DMS79 treated with DMSO at 0.1 percent for 48 hours (cell line): Measurements from ENCODE around the gene GALNT17.

ENCODE experiments used
- DNase-seq: peaks from one replicate; lab custom pipeline; 2025; lab: John Stamatoyannopoulos, UW

Gene GALNT17

DNA sequence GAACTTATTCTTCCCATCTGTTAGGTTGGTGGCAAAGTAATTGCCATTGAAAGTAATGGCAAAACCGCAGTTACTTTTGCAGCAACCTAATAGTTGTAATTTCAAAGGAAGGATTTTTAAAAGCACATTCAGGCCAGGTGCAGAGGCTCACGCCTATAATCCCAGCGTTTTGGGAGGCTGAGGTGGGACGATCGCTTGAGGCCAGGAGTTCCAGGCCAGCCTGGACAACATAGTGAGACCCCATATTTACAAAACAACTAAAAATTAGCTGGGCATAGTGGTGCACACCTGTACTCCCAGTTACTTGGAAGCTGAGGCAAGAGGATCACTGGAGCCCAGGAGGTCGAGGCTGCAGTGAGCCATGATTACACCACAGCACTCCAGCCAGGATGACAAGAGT, 374.9 kb downstream of the GALNT17 start:
- no peak for DNase-seq

GRCh38 chr7:71507680-71508602, 376.0 kb downstream of the GALNT17 start:
- DNase-seq, result no peak

- no peak for DNase-seq
These were observed 377.4 kb downstream of the GALNT17 start for GRCh38 chr7:71509381-71509780.

DNA sequence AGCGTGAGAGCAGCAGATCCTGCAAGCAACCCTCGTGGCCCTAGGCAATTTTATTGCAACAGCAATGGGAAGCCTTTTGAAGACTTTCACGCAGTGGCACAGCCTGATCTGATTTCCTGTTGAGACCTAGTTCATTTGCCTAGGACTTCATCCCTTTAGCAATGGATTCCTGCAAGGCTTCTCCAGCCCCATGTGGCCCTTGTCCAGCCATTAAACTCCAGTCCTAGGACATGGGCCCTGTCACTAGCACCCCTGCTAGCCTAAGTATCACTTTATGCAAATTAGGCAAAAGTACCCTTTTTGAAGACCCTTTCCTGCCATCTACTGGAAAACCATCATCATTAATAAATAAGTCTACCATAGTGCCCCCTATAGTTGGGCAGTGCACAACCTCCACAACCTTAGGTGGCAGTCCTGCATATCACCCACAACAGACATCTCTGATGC, 379.4 kb downstream of the GALNT17 start:
- DNase-seq, result no peak

DNA sequence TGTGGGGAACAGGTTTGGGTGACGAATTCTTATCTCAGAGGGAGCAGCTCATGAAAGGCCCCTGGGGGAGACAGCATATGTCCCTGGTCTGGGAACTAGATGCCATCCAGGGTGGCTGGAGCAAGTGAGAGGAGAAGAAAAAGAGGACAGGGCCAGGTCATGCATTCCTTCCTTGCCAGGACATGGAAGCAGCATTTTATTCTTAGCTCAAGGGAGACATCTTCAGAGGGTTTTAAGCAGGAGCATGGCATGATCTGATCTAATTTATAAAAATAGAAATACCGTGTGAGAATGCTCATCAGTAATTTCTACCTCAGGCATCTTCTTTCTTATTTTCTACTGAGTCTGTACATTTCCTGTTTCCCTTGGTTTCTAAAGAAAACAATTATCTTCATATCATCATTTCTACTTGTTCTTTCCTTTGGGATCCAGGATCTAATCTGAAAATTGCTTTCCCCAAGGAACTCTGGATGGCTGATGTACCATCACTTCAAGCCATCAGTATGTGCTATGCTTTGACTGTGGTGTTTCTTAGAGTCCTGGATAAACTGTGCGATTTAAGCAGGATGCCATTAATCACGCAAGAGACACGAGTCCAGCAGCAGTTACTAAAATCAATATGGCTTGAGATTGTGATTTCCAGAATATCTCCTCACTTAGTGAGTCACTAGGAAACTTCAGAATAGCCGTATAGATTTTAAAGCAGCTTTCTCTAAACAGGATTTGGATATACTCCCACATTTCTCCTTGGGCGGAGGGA, 386.2 kb downstream of the GALNT17 start:
- DNase-seq, result no peak

DNA sequence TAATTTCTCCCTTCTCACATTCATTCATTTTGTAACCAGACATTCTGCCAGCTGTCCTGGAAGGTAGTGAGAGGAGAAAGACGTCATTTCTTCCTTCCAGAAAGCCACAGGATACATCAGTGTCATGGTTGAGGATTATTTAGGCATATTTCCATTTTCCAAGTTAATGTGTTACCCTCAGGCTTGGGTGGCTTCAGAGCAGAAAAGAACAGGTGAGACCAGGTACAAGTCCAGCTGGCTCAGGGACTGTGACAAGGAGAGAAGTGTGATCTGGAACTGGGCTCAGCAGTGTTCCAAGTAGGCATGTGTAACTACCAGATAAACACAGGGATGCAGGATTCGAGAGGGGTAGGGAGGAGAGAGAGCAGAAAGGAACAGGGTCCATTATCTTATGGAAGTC, 386.9 kb downstream of the GALNT17 start:
- DNase-seq, result no peak

DNA sequence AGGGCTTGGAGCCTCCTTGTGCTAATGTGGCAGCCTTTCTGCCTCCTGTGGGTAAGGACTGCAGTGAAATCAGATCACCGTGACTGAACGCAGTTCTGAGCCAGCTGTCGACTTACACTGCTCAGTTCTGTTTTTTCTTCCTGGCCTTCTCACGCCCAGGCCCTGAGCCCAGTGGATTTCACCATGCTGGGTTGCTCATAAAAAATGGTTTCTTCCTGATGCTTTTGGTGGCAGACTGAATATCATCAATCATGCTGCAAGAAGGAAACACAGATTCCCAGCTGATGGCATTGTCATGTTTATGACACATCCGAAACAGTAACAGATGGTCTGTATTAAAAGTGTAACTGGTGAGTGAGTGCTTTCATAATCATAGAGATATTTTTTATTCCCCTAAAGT, 389.6 kb downstream of the GALNT17 start:
- no peak for DNase-seq

DNA sequence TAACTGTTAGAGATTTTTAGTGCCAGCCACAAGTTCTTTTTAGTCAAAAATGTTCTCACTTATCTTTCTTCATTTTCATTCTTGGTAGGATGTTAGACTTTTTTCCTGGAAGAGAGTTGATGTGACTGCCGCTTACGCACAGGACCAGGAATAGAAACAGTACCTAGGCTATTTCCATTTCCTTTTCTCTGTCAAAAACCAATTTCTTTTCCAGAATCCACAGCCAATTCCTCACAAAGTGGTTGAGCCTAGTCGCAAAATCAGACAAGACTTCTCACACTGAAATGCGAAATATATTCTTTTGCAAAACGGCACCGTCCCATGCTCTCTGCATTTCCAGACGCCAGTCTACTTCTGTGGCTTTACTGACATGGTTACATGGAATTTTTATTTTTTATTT, 394.2 kb downstream of the GALNT17 start:
- DNase-seq, result no peak

DNA sequence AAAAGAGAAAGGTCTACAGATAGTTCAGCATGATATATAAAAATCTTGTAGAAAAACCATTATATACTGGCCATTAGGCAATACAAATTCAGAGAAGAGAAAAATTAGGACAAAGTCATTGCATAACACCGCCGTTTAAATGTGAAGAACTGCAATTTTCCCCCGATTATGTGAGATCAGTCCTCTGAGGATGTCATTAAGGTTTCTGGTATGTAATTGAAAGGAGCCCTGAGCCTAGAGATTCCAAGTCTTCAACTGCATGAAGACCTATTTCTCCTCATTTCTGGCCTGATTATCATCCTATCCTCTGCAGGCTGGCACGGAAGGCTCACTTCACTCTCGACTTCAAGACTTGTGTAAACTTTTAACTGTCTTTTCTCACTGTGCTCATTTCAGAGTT, 395.3 kb downstream of the GALNT17 start:
- DNase-seq, result no peak

DNA sequence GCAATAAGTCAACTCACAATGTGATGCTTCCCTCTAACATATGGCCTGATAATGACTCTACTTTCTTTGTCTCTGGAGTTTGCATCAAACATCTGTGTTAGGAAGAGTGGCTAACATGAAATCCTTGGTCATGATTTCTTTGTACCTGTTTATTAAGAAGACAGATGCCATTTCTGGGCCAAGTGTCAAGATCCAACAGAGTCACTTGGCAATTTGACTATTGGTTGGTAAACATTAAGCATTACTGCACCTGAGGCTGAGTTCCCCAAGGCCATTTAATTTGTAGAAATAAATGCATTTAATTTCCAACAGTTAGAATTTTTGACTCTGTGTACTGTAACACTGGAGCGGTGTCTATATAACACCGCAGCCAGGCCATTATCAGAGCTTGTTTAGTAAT, 403.7 kb downstream of the GALNT17 start:
- no peak for DNase-seq

GRCh38 chr7:71538210-71538609, 406.3 kb downstream of the GALNT17 start:
- no peak for DNase-seq

DNA sequence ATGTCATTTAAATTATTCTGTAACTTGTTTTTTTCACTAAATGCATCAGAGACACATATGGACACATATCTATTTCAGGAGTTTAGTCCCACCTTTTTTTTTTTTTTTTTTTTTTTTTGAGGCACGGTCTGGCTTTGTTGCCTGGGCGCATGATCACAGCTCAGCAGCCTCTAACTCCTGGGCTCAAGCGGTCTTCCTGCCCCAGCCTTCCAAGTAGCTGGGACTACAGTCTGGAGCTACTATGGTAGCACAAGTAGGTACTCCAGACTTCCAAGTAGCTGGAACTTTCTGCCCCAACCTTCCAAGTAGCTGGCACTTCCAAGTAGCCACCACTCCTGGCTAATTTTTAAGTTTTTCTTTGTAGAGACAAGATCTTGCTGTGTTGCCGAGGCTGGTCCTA, 407.7 kb downstream of the GALNT17 start:
- DNase-seq, result no peak

- no peak for DNase-seq
These were observed 409.9 kb downstream of the GALNT17 start for GRCh38 chr7:71541707-71542353.

DNA sequence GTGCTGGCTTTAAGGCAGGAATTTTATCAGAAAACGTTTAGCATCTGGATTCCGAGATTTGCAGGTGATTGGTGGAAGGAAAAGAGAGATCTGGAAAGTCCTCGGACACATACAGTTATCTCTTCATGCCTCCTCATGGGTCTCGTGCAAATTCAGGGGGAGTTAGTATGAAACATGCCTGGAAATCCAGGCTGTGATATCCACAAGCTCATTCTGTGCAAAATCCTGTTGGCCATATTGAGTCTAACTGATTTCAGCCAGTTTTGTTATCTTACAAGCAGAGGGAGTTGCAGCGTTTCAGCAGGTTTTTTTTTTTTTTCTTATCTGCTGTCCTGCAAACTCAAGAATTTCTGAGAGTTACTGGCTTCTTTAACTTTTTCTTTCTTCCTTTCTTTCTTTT, 411.5 kb downstream of the GALNT17 start:
- DNase-seq, result no peak

DNA sequence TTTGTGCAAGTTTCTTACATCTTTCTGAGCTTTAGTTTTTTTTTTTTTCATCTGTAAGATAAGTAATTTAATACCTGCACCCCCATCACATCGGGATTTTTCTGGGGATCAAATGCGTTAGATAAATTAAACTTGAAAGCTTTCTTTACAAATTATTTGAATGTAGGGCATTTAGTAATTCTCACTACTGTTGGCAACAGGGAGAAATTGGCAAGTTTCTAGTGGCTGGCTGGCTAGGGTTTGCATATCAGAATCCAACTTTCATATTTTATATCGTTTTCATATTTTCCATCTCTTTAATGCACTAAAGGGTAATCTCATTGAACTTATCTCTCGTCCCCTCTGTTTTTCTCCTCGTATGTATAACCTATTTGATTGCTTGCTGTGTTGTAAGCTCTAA, 412.9 kb downstream of the GALNT17 start:
- no peak for DNase-seq

GRCh38 chr7:71547426-71547825, 415.5 kb downstream of the GALNT17 start:
- no peak for DNase-seq

- no peak for DNase-seq
These were observed 416.8 kb downstream of the GALNT17 start for GRCh38 chr7:71548746-71549145.

- no peak for DNase-seq
These were observed 421.4 kb downstream of the GALNT17 start for GRCh38 chr7:71553306-71553705.

DNA sequence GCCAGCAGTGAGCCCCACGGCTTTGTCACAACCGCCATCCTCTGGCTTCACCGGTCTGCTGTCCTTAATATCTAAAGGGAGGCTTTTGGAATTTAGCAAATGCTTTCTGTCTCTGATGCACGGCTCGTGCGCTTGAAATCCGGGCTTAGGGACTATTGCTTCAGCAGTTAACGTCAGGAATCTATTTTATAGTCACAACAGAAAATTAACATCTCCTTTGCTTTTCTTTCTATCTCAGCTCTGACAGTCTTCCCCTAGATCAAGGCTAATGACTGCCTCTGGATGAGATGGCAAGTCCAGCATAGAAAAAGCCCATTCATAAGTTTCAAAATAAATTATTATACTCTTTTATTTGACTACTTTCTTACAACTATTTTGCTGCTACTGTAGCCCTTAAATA, 423.8 kb downstream of the GALNT17 start:
- DNase-seq, result no peak

GRCh38 chr7:71558806-71559613, 427.1 kb downstream of the GALNT17 start:
- DNase-seq, result no peak

DNA sequence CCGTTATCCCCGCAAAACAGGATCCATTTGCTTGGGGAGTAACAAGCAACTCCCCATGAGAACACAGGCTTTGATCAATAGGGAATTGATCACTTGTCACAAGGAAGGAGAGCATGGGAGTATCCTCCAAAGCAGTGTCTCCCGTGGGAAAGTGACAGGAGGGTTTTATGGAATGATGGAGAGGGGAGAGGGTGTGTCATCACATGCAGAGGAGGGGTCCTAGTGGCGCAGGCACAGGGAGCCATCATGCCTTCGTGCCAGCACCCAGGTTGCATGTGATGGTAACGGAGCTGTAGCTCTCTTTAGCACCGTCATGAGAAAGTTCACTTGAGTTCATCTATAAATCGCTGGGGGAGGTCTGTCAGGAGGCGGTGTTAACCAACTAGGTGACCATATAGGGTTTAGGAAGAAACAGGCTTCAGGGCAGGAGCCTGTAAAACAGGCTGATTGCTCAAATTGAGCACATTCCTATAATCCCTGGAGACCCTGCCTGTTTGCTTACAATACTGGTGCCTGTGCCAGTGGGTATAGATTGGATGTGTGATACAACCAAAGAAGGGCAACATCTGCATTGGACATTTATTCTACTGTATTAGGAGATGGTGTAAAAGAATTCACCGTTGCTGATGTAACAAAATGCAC, 428.5 kb downstream of the GALNT17 start:
- DNase-seq, result no peak
